GM20000 (cell line): ENCODE data around the gene GREB1L.

Source experiments
- DNase-seq: peaks from one replicate; pipeline ENCODE4 v3.0.0; 2012; ENCODE audit warnings: low spot score
- TF ChIP-seq, protein P1 (sequence below): IDR thresholded peaks from 2 replicates; pipeline ENCODE4 v1.5.1; 2012; ENCODE audit warnings: mild to moderate bottlenecking, control low read depth; ENCODE audit errors: extremely low read depth, missing control alignments

GREB1L gene

DNA sequence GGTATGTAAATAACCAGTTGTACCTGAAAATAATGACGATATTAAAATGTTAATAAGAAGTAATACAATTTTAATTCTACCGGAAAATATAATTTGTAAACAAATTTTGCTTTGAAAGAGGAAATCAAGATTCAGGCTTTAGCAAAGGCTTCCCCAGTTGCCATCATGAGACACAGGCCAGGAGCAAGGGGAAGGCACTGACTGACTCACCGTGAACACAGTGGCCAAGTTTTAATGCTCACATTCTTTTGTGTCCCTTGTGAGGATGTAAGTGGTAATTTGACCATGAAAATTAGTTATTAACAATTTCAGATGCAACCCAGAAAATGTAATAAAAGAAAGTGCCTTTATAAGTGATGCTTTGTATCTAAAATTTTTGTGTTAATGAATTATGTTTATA is 164.1 kb downstream of the GREB1L start:
- no peak for DNase-seq
- TF ChIP-seq, protein P1, sequence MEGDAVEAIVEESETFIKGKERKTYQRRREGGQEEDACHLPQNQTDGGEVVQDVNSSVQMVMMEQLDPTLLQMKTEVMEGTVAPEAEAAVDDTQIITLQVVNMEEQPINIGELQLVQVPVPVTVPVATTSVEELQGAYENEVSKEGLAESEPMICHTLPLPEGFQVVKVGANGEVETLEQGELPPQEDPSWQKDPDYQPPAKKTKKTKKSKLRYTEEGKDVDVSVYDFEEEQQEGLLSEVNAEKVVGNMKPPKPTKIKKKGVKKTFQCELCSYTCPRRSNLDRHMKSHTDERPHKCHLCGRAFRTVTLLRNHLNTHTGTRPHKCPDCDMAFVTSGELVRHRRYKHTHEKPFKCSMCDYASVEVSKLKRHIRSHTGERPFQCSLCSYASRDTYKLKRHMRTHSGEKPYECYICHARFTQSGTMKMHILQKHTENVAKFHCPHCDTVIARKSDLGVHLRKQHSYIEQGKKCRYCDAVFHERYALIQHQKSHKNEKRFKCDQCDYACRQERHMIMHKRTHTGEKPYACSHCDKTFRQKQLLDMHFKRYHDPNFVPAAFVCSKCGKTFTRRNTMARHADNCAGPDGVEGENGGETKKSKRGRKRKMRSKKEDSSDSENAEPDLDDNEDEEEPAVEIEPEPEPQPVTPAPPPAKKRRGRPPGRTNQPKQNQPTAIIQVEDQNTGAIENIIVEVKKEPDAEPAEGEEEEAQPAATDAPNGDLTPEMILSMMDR, result no peak

DNA sequence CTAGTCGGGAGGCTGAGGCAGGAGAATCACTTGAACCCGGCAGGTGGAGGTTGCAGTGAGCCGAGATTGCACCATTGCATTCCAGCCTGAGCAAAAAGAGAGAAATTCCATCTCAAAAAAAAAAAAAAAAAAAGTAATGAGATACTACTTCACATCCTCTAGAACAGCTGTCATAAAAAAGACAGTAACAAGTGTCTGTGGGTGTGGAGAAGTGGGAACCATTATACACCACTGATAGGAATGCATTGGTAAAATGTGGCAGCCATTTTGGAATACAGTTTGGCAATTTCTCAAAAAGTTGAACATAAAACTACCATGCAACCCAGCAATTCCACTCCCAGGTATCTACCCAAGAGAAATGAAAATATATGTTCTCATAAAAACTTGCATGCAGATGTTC is 166.6 kb downstream of the GREB1L start:
- TF ChIP-seq, protein P1, result no peak
- no peak for DNase-seq

DNA sequence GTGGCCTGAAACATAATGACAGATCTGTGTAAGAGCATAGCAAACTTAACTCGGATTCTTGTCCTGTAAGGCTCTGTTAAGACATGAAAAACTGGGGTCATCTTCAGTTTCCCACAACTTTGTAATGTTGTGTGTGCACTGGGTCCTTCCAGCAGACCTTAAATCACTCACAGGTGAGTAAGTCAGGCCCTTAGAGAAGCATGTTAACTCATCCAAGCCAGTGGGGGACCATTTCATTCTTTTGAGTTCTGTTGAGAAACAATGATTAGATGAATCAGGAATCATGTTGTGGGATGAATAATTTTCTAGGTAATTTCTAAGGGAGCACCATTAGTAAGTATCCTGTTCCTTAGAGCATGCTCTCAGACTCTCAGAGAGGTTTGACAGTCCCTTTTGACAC is 191.4 kb downstream of the GREB1L start:
- DNase-seq, result no peak
- TF ChIP-seq, protein P1, result no peak

DNA sequence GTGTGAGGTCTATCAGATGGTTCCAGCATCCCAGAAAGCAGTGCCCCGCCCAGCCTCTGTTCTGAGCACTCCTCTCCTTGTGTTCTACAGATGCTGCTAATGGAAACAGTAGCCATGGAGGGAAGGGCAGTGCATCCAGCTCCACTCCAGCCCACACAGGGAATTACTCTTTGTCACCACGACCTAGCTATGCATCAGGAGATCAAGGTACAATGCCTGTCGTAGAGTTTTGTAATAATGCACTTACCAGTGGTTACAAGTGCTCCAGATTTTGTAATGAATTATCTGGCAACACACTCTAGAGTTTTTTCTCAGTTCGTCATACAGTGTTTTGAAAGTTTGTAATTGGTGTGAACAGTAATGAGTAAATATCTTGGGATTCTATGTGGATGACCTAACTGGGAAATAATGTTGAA is 197.4 kb downstream of the GREB1L start:
- DNase-seq, result no peak
- TF ChIP-seq, protein P1, result no peak

DNA sequence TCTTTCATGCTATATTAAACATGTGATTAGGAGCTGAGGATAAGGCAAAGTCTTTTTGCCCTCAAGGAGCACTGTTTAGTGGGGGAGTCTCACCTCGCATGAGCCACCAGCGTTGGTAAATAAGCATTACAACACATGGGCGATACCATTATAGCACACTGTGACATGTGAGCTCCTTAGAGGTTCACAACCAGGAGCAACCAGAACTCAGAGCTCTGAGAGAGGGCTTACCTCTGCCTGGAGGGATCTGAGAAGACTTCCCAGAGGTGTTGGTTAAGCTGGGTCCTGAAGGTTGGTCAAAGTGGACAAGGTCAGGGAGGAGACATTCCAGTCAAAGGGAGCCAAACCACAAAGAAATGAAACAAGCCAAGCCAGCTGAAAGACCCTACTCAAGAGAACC is 199.6 kb downstream of the GREB1L start:
- DNase-seq, result no peak

DNA sequence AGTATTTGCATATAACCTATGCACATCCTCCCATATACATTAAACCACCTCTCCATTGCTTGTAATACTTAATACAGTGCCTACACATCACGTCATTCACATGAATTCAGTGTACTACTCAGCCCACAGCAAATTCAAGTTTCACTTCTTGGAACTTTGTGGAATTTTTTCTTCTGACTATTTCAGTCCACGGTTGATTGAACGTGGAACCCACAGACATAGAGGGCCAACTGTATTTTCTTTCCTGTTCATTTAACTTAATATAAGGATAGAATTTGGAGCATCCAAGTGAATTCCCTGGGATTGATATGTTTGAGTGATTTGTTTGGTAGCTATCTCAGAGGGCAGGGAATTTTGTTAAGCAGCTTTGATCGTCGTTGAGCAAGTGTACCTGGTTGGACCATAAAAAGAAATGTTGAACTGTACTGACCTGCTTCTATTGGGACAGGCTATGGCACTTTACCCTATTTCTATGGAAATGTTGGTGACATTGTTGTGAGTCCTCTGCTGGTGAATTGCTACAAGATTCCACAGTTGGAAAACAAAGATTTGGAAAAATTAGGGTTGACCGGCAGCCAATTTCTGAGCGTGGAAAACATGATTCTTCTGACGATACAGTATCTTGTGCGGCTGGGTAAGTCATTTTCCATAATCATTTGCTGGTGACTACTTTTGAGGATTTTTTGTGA is 201.9 kb downstream of the GREB1L start:
- no peak for DNase-seq
- TF ChIP-seq, protein P1, result no peak

More for the DNA sequence above, 199.6 kb downstream of the GREB1L start:
- TF ChIP-seq, protein P1, result no peak

DNA sequence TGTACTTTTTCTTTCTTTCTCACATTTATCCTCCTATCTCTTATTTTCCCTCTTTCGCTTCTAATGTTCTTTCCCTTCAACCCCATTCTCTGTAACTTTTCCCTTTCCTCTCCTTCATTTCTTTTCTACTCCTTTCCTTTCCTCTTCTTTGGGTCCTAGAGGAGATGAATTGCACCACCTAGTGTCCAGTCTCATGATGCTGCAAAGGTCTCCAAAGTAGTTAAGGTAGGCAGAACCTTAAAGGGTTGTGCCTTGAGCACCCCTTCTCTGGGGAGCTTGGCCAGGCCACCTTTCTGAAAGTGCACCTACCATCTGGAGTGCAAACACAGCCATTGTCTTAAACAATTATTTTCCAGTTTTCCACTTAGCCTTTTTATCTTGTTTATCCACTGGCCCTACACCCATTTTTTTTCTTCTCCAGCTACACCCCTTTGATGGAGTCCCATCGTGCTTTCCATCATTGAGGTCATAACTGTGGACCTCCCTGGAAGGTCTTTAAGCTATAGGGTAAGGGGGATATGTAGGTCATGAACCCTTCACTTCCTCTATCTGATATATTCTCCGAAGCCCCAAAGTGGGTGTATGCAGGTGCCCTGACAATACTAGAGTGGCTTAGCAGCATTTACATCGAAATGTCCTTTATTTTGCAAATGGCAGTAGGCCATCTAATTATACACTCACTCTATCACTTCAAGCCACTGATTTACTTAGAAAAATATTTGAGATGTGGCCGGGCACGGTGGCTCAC is 202.6 kb downstream of the GREB1L start:
- peak; percentile 50 for DNase-seq

More for the DNA sequence above, 202.6 kb downstream of the GREB1L start:
- TF ChIP-seq, protein P1, result peak; percentile 56
